Measurements from ENCODE around the gene DCAF8.
A peak's percentile ranks its signal among the peaks of the same experiment; 100 is the strongest.

The DCAF8 gene

DNA sequence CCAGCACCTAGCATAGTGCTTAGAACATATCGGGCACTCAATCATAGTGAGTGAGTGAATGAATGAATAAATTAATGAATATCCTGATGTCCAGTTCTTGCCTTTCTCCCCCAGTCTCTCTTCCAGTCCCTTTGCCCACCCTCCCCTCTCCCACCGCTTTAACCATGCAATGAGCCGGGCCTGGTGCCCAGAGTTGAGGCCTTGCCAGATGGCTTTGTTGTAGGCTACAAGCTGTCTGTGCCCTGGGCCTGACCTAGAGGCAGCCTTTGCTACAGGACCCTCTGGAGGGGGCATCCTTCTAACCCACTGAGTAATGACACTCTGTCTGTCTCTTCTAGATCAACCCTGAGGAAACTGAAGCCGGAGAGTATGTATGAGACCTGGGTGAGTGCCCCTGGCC, 65.1 kb downstream of the DCAF8 start:
- no peak for DNase-seq

DNA sequence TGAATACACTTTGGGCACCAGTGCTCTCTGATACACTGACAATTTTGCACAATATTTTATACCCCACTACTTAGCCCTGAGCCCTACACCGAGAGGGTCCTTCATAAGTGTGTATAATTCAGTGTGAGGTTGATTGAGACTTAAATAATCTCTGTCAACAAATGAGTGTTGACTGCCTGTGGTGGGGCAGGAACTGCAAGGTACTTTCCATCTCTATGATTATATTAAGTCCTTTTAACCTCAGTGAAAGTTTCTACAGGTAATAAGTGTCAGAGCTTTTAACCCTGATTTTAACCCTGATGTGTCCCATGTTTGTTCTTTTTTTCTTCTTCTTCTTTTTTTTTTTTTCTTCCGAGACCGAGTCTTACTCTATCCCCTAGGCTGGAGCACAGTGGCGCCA, 66.2 kb downstream of the DCAF8 start:
- no peak for DNase-seq

DNA sequence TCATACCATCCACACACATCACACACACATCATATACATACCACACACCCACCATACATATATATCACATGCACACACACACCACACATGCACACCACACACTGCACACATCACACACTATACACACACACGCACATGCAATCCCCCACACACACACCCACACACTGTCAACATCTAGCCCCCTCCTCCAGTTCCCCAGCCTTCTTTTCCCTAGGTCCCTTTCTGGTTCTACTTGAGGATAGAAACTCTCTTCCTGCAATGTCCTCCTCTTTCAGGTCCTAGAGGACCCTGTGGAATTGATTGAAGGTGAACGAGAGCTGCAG, 67.7 kb downstream of the DCAF8 start:
- no peak for DNase-seq

DNA sequence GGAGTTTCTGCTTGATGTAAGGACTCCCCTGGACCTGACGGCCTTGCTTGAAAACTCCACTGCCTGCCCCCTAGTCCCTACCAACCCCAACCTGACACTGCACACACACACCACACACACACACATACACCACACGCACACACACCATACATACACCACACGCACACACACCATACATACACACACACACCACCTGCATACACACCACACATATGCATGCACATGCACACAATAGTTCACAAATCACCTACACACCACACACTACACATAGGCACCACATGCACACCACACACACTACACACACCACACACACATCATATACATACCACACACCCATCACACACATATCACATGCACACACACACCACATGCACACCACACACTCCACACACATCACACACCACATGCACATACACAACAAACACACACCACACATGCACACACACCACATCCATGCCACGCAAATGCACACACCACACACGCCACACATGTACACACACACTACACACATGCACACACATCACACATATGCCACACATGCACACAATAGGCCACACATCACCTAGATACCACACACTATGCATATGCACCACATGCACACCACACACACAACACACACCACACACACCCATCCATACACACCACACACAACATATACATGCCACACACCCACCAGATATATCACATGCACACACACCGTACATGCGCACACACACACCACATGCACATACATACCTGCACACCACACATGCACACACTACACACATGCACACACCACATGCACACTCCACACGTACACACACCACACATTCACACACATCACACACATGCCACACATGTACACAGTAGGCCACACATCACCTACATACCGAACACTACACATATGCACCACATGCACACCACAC, 68.3 kb downstream of the DCAF8 start:
- no peak for DNase-seq

DNA sequence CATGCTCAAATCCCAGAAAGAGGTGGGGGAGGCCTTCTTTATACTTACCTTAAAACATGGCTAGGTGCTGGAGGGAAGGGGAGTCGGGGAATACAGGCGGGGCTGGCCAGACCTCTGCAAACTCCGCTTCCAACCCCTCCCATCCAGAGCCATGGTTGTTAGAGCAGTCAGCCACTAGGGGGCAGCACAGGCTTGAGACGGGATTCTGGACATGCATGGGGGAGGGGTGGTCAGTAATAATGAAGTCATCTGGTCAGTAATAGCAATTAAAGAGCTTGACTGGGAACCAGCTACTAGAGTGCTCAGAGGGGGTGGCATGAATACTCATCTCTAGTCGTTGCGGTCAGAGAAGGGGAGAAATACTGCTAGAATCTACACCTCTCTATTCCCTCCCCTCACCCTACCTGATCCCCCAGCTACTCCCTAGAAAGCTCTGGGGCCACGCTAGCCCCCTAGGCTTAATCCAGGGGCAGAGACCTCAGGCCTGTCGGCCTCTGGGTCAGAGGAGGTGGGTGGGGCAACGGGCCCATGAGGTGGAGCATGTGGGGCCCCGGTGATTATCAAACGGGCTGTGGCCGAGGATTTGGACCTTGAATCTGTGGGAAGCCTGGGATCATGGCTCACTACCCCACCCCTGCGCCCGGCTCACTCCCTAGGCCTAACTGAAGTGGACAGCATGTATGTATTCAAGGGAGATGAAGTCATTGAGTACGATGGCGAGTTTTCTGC, 69.1 kb downstream of the DCAF8 start:
- peak; percentile 64 for DNase-seq

DNA sequence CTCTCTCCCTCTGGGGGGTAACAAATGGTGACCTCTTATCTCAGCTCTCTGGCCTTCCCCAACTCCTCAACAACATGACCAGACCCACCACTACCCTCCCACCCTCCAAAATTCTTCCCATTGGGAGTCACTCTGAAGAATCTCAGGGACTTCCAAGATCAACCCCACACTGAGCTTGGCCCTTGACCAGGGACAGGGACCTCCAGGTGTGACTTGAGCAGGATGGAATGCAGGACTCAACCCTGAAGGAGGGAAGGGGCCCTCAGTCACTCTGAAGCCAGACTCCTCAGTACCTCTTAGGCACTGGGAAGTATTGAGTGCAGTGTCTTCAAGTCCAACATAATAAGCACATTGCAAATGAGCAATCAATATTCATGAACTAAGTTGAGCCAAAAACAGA, 70.1 kb downstream of the DCAF8 start:
- DNase-seq: no peak

DNA sequence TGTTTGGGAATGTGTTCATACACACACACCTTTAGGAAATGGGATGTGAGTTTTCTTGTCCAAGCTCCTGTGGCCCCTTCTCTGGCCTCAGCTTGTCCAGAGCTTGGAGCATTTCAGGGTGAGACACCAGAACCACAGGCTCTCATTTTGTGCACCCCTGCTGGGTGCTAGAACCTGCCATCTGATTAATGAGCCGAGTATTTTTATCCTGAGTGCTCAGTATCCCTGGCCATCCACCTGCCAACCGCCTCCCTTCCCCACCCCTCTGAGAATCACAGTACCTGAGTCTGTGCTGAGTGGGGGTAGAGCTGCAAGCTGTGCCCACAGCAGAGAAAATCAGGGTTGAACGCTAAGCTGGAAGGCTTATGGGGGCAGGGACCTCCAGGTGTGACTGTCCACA, 70.6 kb downstream of the DCAF8 start:
- DNase-seq: no peak

DNA sequence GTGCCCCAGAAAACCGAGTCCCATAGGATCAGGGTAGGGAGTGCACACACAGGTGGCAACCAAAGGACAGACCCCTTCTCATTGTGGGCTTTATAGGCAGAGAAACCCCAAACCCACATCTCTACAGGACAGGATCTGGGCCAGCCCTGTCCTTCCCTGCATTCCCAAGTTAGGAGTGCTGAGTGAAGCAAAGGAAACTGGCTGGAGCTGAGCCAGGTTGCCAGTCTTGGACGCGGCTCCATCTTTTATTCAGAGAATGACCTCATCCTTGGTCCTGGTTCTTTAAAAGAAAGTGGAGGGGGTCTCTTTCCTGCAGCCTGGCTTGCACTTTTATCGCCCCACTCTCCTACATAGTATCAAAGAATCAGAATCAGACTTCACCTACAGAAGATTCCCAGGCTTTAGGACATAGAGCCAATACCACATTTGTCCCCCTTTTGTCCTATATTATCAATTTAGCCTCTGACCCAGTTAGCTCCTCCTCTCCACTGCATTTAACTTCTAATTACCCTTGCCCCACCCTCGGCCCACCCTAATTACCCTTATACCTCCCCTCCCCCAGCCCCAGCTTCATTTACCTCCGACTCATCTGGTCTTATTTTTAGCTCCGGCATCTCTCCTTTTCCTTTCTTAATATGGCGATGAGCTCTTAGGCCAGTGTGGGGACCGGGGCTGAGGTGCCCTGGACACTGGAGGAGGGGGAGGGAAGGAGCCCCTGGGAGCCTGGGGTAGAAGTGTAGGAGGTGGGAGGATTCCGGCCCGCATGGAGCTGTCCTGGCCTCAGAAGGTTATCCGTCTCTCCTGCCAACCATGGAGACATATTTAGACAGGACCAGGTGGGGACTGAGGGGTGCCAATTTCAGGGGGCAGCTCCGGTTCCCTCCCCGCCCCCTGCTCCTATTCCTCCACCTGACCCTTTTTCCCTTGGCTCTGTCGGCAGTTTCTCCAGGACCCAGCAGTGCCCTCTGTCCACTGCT, 72.4 kb downstream of the DCAF8 start, which contains the start of gene CASQ1:
CASQ1 (plus strand) TSS at position 927 of the 977 bp plus-strand sequence. CDS start 177 bp downstream, outside the sequence.
- DNase-seq: no peak

DNA sequence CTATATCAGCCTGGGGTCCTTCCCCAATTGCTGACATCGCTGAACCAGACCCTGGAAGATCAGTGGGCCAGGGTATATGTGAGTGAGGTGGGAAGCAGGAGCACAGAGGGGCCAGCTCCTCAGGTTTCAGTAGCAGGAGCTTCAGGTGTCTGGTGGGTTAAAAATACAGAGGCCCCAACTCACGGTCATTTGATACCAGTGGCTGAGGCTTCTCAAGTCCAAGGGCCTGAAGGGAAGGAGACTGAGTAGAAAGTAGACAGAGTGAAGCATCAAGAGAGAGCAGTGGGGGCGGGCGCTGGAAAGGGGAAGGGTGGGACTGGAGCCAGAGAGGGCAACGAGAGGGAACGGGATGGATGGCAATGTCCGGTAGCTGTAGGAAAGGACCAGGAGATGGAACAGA, 74.0 kb downstream of the DCAF8 start:
- DNase-seq: no peak

DNA sequence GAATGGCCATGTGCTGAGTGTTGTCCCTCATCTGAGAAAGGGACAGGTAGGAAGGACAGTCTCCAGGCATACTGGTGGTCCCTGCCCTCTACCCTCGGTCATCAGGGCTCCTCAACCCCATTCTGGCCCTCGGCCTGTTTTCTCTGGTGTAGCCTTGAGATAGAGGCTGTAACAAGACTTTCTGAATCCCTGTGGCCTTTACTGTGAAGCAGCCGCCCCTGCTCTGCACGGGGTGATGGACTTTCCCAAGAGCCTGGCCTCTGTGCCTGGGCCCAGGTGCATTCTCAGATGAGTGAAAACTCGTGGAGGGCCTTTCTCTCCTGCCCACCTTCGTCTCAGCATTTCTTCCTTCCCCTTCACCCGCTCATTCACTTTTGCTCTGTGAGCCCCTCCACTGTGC, 74.9 kb downstream of the DCAF8 start:
- no peak for DNase-seq

DNA sequence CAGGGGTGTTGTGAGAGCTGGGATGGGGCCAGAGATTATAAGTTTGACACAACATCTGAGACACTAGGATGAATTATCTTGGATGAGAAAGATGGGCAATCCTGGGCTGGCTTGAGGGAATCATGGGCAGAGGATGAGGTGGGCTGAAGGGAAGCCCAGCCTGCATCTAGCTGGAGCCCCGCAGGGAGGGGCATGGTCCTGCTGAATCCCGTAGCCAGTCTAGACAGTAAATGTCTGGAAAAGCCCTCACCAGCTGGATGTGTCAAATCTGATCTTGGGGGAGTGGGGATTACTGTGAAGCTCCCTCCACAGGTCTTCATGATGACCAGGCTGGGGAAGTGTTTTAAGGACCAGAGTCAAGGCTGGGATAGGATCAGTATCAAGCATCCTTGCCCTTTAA, 75.6 kb downstream of the DCAF8 start:
- DNase-seq: no peak

DNA sequence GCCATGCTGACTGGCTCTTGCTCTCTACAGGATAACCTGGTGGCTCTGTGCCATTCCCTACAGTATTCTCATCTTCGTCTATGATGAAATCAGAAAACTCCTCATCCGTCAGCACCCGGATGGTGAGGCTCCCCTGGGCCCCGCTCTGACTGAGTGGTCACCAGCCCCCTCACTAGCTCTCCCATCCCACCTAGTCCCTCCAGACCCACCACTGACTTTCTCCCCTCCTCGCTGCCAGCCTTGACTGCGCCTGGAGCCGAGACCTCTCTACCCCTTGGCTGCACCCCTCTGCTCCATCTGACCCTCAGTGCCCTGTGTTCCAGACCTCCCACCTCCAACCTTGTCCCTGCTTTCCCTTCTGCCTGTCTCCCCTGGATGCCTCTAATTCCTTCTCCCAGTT, 76.1 kb downstream of the DCAF8 start:
- DNase-seq: no peak

DNA sequence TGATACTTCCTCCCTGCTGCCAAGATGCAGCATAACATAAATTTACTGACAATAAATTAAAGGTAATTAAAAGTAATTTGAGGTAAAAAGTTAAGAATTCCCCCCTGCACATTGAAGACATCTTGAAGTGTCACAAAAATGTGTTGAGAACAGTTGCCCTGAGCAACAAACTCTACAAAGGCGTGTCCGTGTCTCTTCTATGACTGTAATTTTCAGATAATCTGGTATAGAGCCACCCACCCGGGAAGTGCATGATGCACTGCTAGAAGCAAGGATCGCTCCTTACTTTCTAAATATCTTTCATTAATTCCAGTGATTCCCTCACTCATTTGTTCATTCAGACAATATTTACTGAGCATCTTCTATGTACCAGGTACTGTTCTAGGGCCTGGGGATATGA, 83.0 kb downstream of the DCAF8 start:
- no peak for DNase-seq

DNA sequence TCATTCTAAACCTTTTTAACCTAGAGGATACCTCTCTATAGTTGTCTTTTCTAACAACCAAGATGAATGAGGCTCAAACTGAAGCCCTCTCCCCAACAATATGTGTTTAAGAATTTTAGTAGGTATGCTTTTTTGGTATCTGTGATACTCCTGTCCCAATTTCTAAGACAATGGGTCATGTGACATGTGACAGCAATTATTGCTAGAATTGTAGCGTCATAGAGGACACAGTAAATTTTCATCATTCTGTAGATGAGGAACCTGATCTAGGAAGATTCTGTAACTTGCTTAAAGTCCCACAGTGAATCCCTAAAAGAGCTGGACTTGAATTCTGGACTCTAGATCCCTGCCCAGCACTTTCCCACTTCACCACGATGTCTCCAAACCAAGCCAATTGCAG, 83.6 kb downstream of the DCAF8 start:
- DNase-seq: no peak

DNA sequence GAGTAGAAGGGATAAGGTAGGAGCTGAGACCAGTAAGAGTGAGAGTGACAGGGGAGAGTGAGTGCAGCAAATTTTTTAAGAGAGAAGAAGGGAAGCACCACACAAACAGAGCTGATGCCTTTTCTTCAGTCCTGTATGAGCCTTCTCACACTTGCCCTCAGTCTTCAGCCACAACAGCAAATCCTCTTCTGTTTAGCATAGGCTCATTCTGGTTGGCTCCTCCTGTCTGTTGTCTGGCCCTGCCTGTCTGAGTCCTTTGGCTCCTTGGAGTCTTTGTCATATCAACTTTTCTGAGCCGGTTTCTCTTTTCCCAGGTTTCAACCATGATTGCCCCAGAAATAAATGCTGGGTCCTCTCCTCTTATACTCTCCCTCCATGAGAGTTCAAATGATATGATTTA, 84.7 kb downstream of the DCAF8 start:
- no peak for DNase-seq

DNA sequence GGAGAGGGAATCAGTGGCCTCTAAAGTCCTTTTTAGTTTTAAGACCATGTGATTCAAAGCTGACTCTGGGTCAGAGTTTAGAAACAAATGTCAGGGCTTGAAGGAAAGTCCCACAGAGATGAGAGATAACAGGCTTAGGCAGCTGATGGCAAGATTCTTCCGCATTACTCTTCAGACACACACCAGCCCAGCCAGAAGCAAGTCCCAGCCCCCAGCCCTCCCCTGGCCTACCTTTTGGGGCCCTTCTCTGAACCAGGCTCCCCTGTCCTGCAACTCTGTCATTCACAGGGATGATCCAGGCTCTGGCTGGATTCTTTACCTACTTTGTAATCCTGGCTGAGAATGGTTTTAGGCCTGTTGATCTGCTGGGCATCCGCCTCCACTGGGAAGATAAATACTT, 85.1 kb downstream of the DCAF8 start:
- DNase-seq: no peak

DNA sequence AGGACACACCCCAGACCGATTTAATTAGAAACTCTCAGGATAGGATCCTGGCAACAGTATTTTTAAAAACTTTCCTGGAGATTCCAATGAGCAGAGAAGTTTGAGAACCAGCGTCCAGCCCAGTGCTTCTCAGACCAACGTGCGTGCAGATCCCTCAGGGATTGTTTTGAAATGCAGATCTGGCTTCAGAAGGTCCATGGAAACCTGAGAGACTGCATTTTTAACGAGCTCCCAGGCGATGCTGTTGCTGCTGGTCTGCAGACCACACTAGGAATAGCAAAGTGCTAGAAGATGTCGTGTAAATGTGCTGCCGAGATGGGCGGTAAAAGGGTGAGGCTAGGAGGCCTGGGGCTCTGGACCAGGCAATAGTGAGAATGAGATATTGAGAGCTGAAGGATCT, 90.4 kb downstream of the DCAF8 start:
- DNase-seq: no peak

DNA sequence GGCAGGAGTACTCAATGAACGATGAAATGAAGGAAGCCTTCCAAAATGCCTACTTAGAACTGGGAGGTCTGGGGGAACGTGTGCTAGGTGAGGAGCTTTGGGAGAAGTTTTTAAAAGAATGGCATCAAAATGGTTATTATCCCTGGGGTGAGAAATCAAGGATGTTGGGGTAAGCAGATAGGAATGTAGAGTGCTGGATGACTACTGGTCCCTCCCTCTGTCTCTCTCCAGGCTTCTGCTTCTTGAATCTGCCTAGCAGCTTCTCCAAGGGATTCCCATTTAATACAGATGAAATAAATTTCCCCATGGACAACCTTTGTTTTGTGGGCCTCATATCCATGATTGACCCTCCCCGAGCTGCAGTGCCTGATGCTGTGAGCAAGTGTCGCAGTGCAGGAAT, 91.0 kb downstream of the DCAF8 start:
- DNase-seq: no peak

DNA sequence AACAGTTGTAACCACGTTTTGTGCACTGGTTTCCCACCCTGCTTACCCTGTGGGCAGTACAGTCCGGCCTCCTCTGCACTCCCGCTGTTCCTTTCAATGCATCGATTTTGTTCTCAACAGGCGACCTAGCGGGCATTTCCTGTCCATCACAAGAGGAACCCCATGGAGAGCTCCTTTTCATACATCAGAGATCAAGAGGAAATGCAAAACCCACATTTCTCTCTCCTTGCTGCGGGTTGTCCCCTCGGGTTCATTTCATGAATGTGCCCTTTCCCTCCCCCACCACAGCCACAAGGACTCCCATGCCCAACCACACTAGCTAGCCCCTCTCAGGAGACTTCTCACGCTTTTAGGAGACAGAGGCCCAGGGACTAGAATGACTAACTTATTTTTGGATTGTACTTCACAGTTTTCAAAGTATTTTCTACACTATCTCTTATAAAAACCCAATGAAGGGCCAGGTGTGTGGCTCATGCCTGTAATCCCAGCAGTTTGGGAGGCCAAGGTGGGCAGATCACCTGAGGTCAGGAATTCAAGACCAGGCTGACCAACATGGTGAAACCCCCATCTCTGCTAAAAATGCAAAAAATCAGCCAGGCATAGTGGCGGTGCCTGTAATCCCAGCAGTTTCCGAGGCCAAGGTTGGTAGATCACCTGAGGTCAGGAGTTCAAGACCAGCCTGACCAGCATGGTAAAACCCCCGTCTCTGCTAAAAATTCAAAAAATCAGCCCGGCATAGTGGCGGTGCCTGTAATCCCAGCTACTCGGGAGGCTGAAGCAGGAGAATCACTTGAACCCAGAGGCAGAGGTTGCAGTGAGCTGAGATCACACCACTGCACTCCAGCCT, 92.6 kb downstream of the DCAF8 start:
- no peak for DNase-seq

DNA sequence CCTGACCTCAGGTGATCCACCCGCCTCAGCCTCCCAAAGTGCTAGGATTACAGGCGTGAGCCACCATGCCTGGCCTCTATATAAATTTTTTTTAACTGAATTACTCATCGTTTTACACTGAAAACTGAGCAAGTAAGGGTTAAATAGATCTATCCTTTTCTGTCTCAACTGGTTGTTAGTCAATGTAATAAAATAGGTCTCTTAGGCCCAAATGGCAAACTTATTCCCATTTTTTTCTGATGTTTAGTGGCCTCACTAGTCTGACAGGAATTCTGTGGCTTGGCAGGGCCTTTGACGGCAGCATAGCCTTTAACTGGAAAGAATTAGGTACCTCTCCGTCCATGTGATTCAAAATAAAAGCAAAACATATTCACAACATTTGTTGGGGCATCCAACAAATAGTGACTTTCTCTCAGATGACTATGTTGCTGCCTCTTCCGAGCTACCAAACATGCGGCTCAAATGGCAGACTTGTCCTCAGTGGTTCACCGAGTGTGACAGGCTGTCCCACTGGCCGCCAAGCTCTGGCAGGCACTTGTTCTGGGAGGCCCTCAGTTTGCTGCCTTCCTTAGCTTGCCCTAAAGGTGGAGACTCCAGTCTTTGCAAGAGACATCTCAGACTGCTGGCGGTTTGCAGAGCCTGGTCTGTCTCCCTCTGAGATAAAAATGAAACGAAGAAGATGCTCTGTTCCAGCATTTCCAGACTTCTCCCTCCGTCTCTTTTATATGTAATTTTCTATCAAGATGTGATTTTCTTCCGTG, 93.6 kb downstream of the DCAF8 start:
- no peak for DNase-seq

DNA sequence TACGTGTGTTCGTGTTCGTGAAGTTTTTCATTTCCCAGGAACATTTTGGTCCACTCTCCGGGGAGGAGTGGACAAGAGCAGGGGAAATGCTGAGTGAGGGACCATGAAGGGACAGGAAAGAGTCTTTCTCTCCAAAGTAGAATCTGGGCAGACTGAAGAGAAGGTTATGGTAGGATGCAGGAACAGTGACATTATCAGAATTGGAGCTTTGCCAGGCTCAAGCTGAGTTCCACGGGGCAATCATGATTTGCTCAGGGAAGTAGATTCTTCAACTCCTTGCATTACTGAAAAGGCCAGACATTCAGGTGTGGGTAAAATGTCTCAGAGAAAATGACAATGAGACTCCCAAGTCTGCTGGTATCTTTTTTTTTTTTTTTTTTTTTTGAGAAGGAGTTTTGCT, 94.3 kb downstream of the DCAF8 start:
- no peak for DNase-seq

DNA sequence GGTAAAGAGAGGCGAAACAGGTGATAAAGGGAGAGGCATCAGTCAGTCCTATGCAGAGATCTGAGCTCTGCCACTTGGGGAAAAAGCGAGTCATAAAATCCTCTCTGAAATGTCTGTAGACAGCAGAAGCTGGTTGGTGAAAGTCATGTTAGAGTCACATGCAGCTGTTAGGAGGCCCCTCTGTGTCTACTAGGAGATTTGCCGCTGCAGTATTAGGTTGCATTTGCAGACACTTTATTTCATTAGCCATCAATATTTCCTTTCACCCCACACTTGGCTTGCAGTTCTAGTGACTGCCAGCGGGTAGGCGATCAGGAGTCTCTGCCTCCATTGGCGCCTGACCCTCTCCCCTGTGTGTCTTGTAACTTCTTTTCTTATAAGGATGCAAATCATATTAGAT, 94.8 kb downstream of the DCAF8 start:
- no peak for DNase-seq
